COR-L47 (cell line): ENCODE measurements around the gene RHOJ.

Experiments used
- DNase-seq: peaks from one replicate; lab custom pipeline; 2025; lab: John Stamatoyannopoulos, UW

Gene RHOJ

GRCh38 chr14:63205866-63206265 is 1.6 kb downstream of the RHOJ start:
- no peak for DNase-seq

DNA sequence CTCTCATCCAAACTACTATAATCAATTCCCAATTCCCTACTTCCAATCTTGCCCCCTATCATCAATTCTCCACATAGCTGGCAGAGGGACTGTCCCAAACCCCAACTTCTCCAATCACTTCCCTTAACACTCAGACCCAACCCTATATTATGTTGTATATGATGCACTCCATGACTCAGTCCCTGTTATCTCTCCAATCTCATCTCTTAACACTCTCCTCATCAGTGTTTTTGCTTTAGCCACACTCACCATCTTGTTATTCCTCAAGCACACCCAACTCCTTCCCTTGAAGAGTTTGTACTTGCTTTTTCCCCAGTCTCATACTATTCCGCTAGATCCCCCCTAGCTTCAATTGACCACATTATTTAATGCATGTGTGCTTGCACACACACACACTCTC is 4.9 kb downstream of the RHOJ start:
- DNase-seq: no peak

DNA sequence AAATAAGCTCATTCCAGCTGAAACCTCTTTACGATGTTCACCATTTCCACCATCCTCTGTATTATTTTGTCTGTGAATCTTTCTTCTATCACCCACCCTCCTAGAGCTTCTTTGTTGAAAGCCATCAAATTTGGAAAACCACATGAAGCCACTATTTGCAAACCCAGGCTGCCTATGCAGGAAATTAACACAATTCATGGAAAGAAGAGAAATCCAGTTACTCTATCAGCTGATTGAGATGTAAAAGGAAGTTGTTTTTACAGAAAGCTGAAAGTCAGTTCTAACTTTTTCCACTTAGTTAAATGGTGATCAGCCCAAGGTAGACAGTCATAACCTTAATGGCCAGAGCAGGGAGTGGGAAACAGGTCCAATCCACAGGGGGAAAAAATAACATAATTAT is 6.6 kb downstream of the RHOJ start:
- DNase-seq: no peak

DNA sequence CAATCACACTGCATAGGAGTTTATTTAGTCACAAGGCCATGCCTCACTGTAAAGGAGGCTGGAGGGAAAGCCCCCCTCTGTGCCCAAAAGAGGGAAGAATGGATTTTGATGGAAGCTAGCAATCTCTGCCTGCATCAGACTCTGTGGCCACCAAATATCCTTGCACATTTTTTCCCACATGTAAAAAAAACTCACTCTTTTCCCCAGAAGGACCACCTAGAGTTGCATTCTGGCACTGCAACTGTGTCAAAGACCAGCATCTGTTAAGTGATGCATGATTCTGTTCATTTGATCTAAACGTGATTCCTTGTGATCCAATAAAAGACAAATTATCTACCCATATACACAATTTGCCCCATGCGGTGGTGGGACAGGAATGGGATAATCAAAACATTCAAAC is 8.0 kb downstream of the RHOJ start:
- DNase-seq: no peak

GRCh38 chr14:63212776-63213500 is 8.7 kb downstream of the RHOJ start:
- no peak for DNase-seq

DNA sequence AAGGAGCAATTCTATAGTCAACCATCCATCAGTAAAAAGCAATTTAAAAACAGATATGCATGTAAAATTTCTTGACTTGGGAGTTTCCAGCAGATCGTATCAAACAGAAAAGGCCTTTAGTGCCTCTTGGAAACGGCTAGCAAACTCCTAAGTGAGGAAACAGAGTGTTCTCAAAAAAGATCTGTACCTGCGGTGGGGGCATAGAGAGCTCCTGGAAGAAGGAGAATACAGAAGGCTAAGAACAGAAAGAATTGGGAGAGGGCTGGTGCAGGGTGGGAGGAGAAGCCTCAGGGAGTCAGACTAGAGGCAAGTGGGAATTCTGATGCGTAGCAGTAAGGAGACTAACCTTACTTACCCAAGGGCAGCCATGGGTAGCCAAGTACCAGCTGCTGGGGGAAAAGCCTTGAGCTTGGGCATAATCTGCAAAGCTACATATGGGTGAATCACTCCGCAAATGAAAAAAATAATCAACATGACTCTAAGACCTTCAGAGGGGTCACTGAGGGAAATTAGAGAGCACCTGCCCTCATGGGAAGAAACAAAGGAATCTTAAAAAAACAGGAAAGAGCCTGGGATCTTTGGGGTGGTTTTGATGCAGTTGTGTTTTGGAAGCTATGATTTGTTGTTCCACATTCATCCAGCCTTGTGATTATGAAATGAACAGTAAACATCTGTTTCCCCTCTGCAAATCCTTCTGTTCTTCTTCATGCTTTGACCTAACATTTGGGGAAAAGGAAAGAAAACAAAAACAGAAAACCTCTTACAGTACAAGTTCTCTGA is 10.4 kb downstream of the RHOJ start:
- no peak for DNase-seq

GRCh38 chr14:63220526-63220925 is 16.3 kb downstream of the RHOJ start:
- no peak for DNase-seq

- DNase-seq: no peak
Observed at GRCh38 chr14:63223596-63223995, 19.4 kb downstream of the RHOJ start.

DNA sequence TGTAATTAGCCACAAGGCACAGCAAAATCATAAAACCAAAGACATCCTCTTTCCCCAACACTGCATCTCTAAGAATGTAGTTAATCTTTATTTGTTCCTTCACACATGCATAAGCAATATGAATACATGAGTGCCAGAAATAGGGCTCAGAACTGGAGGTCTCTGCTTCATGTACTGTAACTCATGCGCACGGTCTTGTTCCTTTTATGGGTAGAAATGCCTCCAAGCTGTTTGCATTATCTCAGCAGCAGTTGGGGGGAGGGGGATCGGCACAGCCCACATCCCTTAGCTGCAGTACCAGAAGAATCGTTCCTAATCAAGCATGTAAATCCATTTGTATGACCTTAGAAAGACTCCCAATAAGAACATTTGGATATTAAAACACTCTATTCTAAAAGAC is 20.0 kb downstream of the RHOJ start:
- no peak for DNase-seq

DNA sequence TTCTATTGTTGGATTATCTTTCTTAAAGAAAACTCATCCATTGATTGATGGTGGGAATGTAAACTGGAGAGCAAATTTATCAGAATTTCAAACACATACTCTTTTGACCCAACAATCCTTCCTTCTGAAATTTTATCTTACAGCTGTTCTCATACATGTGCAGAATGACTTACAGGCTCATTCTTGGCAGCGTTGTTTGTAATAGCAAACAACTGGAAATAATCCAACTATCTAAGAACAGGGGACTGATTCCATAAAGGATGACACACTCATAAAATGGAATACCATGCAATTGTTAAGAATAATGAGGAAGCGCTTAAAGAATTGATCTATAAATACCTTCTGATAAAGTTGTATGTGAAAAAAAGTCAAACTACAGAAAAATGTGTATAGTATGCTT is 24.0 kb downstream of the RHOJ start:
- no peak for DNase-seq

GRCh38 chr14:63229330-63230059 is 25.3 kb downstream of the RHOJ start:
- no peak for DNase-seq

DNA sequence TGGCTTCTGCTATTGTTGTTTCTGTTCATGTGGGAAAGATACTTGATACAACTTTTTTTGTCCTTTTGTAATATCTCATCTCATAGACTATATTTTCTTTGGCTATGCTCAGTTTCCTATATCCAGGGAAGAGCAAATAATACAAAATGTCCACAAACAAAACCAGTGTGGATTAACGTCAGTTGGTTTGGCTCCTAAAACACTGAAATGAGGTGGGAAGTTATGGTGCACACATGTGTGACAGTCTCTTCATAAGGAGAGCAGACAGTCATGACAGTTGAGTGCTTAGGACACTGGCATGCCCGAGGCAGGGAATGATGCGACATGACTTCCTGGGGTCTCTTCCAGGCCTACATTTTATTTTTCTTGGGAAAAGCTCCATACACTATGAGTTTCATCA is 27.5 kb downstream of the RHOJ start:
- no peak for DNase-seq

GRCh38 chr14:63237791-63238190 is 33.5 kb downstream of the RHOJ start:
- DNase-seq: no peak

DNA sequence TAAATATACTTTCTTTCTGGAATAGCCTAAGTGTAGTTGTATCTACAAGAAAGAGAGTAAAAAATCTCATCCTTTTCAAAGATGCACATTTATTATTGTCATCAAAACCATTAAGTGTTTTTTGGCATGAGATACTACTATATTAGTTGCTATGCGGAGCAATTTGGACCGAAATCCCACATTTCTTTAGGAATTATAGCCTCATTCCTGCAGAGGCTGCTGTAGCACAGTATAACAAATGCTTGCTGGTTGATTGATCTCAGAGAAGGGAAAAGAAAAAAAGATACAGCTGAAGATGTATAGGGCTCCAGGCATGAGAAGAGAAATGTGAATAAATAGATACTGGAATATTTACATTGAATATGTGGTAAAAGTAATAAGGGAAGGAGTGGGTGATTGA is 36.0 kb downstream of the RHOJ start:
- DNase-seq: no peak

DNA sequence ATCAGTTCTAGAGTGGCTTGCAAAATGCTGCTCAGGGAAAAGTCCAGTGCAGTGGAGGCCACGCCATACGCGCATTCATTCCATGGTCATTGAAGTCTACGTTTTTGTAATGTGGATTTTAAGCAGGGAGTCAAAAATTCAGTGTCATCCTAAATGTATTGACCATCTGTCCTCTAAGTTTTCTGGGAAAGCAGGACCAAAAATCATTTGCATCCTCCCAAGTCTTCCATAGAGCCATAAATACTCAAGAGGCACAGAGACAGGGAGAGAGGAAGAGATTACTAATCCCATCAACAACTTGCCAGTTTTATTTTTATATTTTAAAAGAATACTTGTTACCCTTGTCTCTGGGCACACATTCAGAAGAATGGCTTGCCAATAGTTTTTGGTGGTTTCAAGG is 36.9 kb downstream of the RHOJ start:
- DNase-seq: no peak

- no peak for DNase-seq
Observed at GRCh38 chr14:63243646-63244045, 39.4 kb downstream of the RHOJ start.

GRCh38 chr14:63245893-63246292 is 41.6 kb downstream of the RHOJ start:
- no peak for DNase-seq

GRCh38 chr14:63248211-63248610 is 44.0 kb downstream of the RHOJ start:
- DNase-seq: no peak

- no peak for DNase-seq
Observed at GRCh38 chr14:63249092-63249491, 44.8 kb downstream of the RHOJ start.

GRCh38 chr14:63257299-63257698 is 53.1 kb downstream of the RHOJ start:
- DNase-seq: no peak

DNA sequence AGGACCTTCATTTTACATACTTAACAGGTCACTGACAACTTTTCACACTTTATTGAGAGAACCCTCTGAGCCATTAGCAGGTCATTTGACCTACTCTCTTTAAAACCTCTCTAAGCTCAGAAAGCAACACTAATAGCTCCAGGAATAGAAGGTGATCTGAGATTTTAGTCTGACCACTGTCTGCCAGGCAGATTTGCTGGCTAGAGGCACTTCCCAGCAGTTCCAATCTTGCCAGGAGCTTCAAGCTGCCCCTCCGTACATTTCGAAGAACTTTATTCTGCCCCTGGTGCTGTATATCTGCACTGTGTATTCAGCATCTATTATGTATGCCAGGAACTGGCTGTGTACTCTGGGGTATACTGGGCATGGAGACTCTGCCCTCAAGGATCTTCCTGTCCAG is 58.2 kb downstream of the RHOJ start:
- DNase-seq: no peak

GRCh38 chr14:63266106-63266505 is 61.9 kb downstream of the RHOJ start:
- no peak for DNase-seq

DNA sequence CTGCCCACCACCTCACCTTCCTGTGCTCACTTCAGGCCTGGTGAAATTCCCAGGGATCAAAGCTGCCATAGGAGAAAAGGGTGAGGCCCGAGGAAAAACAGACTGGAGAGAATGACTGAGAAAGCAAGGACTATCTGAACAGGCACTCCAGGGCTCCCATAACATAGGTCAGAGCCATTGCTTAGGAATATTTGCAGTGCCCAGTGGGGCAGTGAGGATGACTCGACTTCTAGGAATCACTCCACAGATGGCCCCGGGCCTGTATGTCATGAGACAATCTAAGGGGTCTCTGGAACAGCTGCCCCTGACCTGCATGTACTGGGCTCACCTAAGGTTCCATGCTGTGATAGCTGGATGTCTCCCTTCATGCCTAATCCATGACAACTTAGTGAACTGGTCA is 62.9 kb downstream of the RHOJ start:
- no peak for DNase-seq
